Left kidney (tissue), 2 donors: ENCODE measurements around the gene CEP19. TPM values are rescaled to one million over a fixed set of nuclear protein-coding genes. Genes with fewer than 3 reads are reported as not detected.
A peak's percentile ranks its signal among the peaks of the same experiment; 100 is the strongest.

Source experiments
- DNase-seq: peaks from one replicate; pipeline ENCODE4 v3.0.0-alpha.2; 2013
- polyA plus RNA-seq: library from polyadenylated mRNA; unstranded; fragments of 120-200 nt; gene quantifications from one replicate; pipeline ENCODE4 v1.2.1, GENCODE V29; 2013; ENCODE audit not compliant: insufficient read length

Gene CEP19
- polyA plus RNA-seq, 1 donor, result 4.9 TPM

DNA sequence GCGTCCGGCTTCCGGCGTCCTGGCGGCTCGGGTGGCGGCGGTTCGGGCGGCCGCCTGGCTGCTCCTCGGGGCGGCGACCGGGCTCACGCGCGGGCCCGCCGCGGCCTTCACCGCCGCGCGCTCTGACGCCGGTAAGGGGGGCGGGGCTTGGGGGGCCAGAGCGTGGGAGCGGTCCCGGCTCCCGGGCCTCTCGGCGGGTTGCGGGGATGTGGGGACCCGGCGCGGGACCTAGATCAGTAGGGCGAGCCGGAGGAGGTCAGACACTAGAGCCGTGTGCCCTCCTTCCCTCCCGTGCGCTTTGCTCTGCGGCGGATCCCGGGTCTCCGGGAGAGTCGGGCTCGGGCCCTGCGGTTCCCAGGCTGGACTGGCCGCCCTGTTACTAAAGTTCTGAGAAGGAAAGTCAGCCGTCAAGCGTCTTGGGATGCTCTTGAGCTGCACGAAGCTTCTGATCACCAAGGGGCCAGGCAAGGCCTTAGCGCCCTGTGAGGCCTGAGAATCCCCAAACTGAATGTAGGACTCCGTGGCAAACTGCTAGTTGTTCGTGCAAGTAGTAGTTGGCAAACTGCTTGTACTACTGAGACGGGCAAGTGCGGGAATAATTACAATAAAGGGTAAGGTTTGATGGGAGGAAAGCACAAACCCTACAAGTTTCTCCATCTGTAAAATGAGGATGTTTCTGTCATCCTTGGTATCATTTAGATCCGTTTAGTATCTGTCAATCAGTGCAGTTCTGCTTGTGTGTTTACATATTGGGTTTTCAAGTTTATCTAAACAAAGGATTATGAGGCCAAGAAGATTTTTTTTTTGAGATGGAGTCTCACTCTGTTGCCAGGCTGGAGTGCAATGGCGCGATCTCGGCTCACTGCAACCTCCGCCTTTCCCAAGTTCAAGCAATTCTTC lies 714 bp upstream of the CEP19 start:
- no peak for DNase-seq

GRCh38 chr3:196708467-196708866 lies 3.6 kb downstream of the CEP19 start:
- DNase-seq, result no peak

- DNase-seq, result no peak
These were observed 4.5 kb downstream of the CEP19 start for GRCh38 chr3:196707566-196707965.

GRCh38 chr3:196706731-196707130 lies 5.3 kb downstream of the CEP19 start:
- no peak for DNase-seq

- no peak for DNase-seq
These were observed 5.7 kb downstream of the CEP19 start for GRCh38 chr3:196706327-196706726.

GRCh38 chr3:196700801-196701200 lies 11.2 kb downstream of the CEP19 start:
- DNase-seq, result no peak

- DNase-seq, result no peak
These were observed 12.3 kb downstream of the CEP19 start for GRCh38 chr3:196699749-196700148.

GRCh38 chr3:196697270-196697669 lies 14.8 kb downstream of the CEP19 start:
- no peak for DNase-seq

- DNase-seq, result no peak
These were observed 16.2 kb downstream of the CEP19 start for GRCh38 chr3:196695849-196696226.

GRCh38 chr3:196694941-196695848 lies 16.9 kb downstream of the CEP19 start:
- no peak for DNase-seq

GRCh38 chr3:196694202-196694638 lies 17.8 kb downstream of the CEP19 start:
- no peak for DNase-seq

DNA sequence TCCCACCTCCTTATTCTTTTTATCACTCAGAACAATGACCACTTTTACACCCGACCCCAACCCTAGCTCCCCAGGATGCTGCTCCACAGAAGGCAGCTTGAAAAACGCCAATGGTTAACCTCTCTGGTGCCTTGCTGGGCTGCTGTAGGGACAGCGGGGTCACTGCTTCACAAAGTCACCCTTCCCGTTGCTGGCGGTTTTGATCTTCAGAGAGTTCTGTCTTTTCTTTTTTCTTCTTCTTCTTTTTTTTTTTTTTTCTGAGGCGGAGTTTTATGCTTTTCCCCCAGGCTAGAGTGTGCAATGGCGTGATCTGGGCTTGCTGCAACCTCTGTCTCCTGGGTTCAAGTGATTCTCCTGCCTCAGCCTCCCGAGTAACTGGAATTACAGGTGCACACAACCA lies 20.7 kb downstream of the CEP19 start:
- DNase-seq, result no peak

DNA sequence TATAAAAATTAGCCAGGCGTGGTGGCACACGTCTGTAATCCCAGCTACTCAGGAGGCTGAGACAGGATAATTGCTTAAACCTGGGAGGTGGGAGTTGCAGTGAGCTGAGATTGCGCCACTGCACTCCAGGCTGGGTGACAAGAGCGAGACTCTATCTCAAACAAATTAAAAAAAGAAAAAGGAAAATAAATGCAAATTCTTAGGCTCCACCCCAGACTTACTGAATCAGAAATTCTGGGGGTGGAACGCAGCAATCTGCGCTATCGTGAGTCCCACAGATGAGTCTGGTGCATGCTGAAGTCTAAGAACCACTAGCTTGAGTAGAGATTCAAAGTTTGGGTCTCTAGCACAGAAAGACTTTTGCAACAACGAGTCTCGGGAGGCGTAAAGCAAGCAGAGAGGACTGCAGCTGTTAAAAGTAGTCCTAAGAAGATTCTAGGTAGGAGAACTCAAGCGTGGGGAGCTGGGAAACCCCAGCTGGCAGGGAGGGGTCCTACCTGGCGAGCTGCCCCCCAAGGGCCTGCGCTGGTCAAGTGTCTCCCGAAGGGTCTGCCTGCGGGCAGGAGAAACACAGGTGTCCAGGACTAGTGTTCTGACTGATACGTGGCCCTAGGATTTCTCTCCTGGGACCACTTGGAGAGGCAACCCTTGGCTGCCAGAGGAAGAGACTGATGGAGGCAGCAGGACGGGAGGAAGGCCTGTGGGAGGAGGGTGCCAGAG lies 21.9 kb downstream of the CEP19 start:
- no peak for DNase-seq

DNA sequence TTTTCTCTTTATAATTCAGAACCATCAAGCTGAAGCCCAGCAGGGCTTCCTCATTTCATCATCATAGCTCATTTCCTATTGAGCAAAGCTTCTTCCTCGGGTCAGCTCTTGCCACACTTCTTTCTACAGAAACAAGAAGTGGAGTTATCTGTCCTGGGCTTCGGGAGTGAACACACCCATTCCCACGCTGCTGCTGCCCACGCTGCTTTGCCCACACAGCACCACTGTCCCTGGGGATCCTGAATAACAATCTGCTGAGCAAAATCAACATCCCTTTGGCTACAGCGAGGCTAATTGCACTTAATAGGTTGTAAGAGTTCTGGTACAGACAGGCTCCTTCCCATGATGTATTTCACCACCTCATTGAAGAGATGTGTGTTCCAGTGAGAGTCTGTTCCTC lies 23.7 kb downstream of the CEP19 start:
- DNase-seq, result no peak

GRCh38 chr3:196686436-196686835 lies 25.6 kb downstream of the CEP19 start:
- no peak for DNase-seq

GRCh38 chr3:196684548-196685407 lies 27.3 kb downstream of the CEP19 start:
- DNase-seq, result peak; percentile 71

GRCh38 chr3:196677931-196678330 lies 34.1 kb downstream of the CEP19 start:
- DNase-seq, result no peak

GRCh38 chr3:196677353-196677752 lies 34.7 kb downstream of the CEP19 start:
- no peak for DNase-seq

DNA sequence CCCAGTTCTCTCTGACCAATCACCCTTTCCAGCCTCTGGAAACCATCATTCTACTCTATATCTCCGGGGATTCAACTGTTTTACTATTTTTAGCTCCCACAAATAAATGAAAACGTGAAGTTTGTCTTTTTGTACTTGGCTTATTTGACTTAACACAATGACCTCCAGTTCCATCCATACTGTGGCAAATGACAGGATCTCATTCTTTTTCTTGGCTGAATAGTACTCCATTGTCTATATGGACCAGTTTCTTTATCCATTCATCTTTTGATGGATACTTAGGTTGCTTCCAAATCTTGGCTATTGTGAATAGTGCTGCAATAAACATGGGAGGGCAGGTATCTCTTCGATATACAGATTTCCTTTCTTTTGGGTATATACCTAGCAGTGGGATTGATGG lies 38.4 kb downstream of the CEP19 start:
- DNase-seq, result no peak

- DNase-seq, result no peak
These were observed 41.7 kb downstream of the CEP19 start for GRCh38 chr3:196670339-196670738.
